ENCODE measurements around the gene LEMD3.
"Not testable (repeated sequence)": the region's sequence is repeated elsewhere in the genome, so short reads cannot be mapped to it uniquely, and the experiment has no call there.

LEMD3 gene

DNA sequence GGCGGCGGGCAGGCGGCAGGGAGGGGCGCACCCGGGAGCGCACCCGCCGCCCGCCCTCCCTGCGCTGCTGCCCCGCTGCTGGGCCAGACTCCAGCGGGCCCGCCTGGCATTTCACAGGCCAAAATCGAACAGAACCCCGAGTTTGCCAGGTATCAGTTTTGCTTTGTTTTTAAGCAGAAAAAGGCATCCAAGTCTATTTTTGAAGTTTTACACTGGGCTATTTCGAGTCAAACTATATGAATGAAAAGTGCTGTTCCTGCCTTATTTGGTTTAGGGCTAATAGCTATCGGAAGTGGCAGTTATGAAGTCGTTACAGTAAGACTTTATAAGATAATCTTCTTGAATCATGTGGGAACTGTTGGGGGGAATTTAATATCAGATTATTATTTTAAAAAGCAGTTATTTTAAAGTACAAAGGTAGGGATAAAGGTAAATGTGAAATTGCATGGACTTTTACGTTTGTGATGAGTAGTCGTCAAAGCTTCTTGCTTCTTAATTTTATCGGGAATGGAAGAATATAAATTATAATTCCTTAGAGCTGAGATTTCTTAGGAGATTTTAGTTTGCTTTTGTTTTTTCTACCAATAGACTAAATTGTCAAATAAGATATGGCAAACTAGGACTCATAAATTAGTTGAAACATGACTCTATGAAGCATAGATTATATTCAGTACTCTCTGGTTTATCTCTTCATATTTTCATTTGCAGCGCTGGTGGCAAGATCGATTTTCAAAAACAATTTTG, 110.2 kb downstream of the LEMD3 start:
- H3K27me3 ChIP-seq, result no peaks in the 10 kb centered on the region
- TF ChIP-seq, protein P1, sequence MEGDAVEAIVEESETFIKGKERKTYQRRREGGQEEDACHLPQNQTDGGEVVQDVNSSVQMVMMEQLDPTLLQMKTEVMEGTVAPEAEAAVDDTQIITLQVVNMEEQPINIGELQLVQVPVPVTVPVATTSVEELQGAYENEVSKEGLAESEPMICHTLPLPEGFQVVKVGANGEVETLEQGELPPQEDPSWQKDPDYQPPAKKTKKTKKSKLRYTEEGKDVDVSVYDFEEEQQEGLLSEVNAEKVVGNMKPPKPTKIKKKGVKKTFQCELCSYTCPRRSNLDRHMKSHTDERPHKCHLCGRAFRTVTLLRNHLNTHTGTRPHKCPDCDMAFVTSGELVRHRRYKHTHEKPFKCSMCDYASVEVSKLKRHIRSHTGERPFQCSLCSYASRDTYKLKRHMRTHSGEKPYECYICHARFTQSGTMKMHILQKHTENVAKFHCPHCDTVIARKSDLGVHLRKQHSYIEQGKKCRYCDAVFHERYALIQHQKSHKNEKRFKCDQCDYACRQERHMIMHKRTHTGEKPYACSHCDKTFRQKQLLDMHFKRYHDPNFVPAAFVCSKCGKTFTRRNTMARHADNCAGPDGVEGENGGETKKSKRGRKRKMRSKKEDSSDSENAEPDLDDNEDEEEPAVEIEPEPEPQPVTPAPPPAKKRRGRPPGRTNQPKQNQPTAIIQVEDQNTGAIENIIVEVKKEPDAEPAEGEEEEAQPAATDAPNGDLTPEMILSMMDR (IDR thresholded peaks at IDR 0.05), result no peak
- H3K9me3 ChIP-seq, result no peaks in the 10 kb centered on the region
- peak overlapping the region; percentile 86 to 88 for H3K4me3 ChIP-seq (ENCODE audit: low read depth in 1 of 2, low read length in 1 of 2)
- peak overlapping the region; percentile 79 for H3K27ac ChIP-seq
- H3K36me3 ChIP-seq, result no peaks in the 10 kb centered on the region
- H3K4me1 ChIP-seq (ENCODE audit: control insufficient read depth in 1 of 2, insufficient read depth in 1 of 2, low read depth in 1 of 2, low read length in 1 of 2), result peaks cover 52 to 59% of the 10 kb centered on the region in 2 experiments

DNA sequence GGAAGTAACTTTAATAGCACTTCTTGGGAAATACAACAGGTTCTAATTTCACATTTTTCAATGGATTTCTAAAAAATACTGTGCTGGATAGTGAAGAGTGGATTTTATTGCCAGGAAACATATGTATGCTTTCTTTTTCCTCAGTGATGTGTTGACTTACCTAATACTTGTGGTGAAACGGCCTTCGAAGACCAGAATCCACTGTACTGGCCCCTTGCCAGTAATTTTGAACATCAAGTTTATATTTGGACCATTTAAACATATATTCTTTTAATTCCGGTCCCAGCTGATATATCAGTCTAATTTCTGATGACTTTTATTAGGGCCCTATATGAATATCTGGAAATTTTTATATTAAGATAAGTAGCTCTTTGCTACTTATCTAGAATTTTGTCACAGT, 110.9 kb downstream of the LEMD3 start:
- Histone ChIP-seq H3K27ac (peak overlapping the region; percentile 79), H3K4me1 (ENCODE audit: control insufficient read depth in 1 of 2, insufficient read depth in 1 of 2, low read depth in 1 of 2, low read length in 1 of 2) (peaks cover 52 to 59% of the 10 kb centered on the region in 2 experiments), H3K36me3 (no peaks in the 10 kb centered on the region), H3K27me3 (no peaks in the 10 kb centered on the region), H3K4me3 (ENCODE audit: low read depth in 1 of 2, low read length in 1 of 2) (peak overlapping the region in 1 of 2 experiments; percentile 86), H3K9me3 (no peaks in the 10 kb centered on the region)
- TF ChIP-seq, protein P1 (IDR thresholded peaks at IDR 0.05), result no peak

DNA sequence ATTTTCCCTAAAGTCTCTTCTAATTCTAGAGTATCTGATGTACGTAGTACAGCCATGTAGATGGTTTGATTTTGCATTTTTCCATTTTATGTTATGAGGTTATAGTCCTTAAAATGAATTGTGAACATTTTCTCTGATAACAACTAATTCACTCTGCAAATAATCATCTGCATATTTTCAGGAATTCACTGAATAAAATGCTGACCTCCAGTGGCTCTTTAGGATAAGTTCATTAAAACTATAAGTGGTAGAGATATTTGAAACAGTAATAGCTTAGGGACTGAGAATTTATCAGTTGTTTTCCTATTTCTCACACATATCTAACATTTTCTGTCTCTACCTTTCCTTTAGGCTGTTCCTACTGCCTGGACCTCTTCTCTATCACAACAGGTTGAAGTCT, 113.5 kb downstream of the LEMD3 start:
- H3K27ac ChIP-seq, result no peak overlapping the region
- H3K4me3 ChIP-seq (ENCODE audit: low read depth in 1 of 2, low read length in 1 of 2), result no peak overlapping the region
- no peaks in the 10 kb centered on the region for H3K27me3 ChIP-seq
- H3K36me3 ChIP-seq, result no peaks in the 10 kb centered on the region
- H3K4me1 ChIP-seq (ENCODE audit: control insufficient read depth in 1 of 2, insufficient read depth in 1 of 2, low read depth in 1 of 2, low read length in 1 of 2), result peaks cover 52 to 57% of the 10 kb centered on the region in 2 experiments
- H3K9me3 ChIP-seq, result no peaks in the 10 kb centered on the region
- TF ChIP-seq, protein P1 (IDR thresholded peaks at IDR 0.05), result no peak

DNA sequence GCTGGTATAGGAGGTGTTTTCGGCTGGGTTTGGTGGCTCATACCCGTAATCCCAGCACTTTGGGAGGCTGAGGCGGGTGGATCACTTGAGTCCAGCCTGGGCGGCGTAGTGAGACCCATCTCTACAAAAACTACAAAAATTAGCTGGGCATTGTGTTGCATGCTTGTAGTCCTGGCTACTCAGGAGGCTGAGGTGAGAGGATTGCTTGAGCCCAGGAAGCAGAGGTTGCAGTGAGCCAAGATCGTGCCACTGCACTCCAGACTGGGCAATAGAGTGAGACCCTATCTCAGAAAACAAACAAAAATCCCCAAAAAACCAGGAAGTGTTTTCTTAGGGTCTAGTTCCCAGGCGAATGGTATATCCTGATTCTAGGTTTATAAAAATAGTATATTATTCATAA, 116.1 kb downstream of the LEMD3 start:
- H3K4me1 ChIP-seq (ENCODE audit: control insufficient read depth in 1 of 2, insufficient read depth in 1 of 2, low read depth in 1 of 2, low read length in 1 of 2), result peaks cover 35 to 39% of the 10 kb centered on the region in 2 experiments
- not testable (repeated sequence) for H3K27ac ChIP-seq; H3K9me3 ChIP-seq; H3K4me3 ChIP-seq (ENCODE audit: low read depth in 1 of 2, low read length in 1 of 2); H3K36me3 ChIP-seq; H3K27me3 ChIP-seq

DNA sequence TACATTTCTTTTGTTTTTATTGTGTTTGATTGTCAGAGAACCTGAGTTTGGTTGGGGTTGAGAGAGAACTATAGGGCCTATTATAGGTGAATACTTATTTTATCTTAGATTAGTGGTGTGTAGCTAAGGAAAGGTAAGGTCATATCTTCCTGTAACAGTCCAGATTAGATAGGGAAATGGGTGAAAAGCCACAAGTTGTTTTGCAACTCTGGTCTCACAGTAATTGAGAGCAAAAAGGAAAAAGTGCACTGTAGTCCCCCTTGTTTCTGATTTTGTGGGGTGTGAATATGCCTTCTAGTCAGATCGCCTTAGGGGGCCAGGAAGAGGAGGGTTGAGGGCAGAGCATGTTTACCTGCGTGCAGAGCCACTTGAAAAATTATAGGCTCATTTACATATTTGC, 118.0 kb downstream of the LEMD3 start:
- peaks cover 19 to 20% of the 10 kb centered on the region in 2 experiments for H3K4me1 ChIP-seq (ENCODE audit: control insufficient read depth in 1 of 2, insufficient read depth in 1 of 2, low read depth in 1 of 2, low read length in 1 of 2)
- H3K27me3 ChIP-seq, result no peaks in the 10 kb centered on the region
- H3K27ac ChIP-seq, result peak overlapping the region; percentile 40
- H3K4me3 ChIP-seq (ENCODE audit: low read depth in 1 of 2, low read length in 1 of 2), result no peak overlapping the region
- TF ChIP-seq, protein P1 (IDR thresholded peaks at IDR 0.05), result no peak
- H3K9me3 ChIP-seq, result no peaks in the 10 kb centered on the region
- no peaks in the 10 kb centered on the region for H3K36me3 ChIP-seq

DNA sequence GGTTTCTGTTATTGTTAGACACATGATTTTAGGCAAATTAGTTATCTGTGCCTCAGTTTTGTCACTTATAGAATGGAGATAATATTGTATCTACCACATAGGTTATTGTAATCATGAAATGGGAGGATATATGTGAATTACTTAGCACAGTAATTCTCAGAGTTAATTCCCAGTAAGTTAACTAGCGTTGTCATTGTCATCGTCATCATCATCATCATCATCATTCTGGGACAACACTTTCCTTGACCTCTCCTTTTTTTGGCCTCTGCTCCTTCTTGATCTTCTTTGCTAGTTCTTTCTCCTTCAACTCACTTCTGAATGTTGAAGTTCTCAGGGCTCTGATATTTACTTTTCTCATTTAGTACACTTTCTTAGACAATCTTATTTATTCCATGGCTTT, 122.9 kb downstream of the LEMD3 start:
- Histone ChIP-seq H3K4me3 (ENCODE audit: low read depth in 1 of 2, low read length in 1 of 2) (no peak overlapping the region), H3K4me1 (ENCODE audit: control insufficient read depth in 1 of 2, insufficient read depth in 1 of 2, low read depth in 1 of 2, low read length in 1 of 2) (peaks cover 5 to 12% of the 10 kb centered on the region in 2 experiments), H3K27me3 (no peaks in the 10 kb centered on the region), H3K27ac (no peak overlapping the region), H3K36me3 (no peaks in the 10 kb centered on the region), H3K9me3 (no peaks in the 10 kb centered on the region)
- TF ChIP-seq, protein P1 (IDR thresholded peaks at IDR 0.05), result no peak

All from neutrophil (primary cell).